Kidney epithelial cell (primary cell): ENCODE results near the gene ARHGAP22. TPM values are rescaled to one million over a fixed set of nuclear protein-coding genes. Genes with fewer than 3 reads are reported as not detected.

Experiments used
- DNase-seq: peaks from one replicate; pipeline ENCODE4 v3.0.0-alpha.2; 2010; ENCODE audit warnings: low read depth
- H3K27me3 ChIP-seq: 2 replicates; pipeline ENCODE4 v1.6.0; 2011; ENCODE audit warnings: low read length; ENCODE audit not compliant: control insufficient read depth, insufficient read depth
- H3K36me3 ChIP-seq: 2 replicates; pipeline ENCODE4 v1.5.1; 2011; ENCODE audit warnings: low read length; ENCODE audit not compliant: control insufficient read depth, insufficient read depth
- H3K4me3 ChIP-seq: 2 replicates; pipeline ENCODE4 v1.5.1; 2011; ENCODE audit warnings: low read depth, mild to moderate bottlenecking, control low read depth, low read length
- CTCF ChIP-seq: IDR thresholded peaks from 2 replicates; pipeline ENCODE4 v1.5.1; 2011; ENCODE audit warnings: mild to moderate bottlenecking, moderate library complexity, low read length, control low read depth, inconsistent platforms; ENCODE audit not compliant: insufficient read depth, poor library complexity, severe bottlenecking
- total RNA-seq: library from RNA; depleted of rRNA; stranded (reverse); fragments of >200 nt; gene quantifications from 2 replicates; pipeline ENCODE4 v1.2.3, GENCODE V29; 2015

ARHGAP22 gene
- total RNA-seq, 1 donor from 2014 or later, result 7.0 TPM

- Histone ChIP-seq H3K27me3 (no peaks in the 10 kb centered on the region), H3K4me3 (no peak overlapping the region), H3K36me3 (no peaks in the 10 kb centered on the region)
- no peak for DNase-seq
- no peak for TF ChIP-seq CTCF
These were observed 158.1 kb downstream of the ARHGAP22 start for GRCh38 chr10:48446785-48447184.

- no peak overlapping the region for H3K4me3 ChIP-seq
- H3K36me3 ChIP-seq, result no peaks in the 10 kb centered on the region
- no peaks in the 10 kb centered on the region for H3K27me3 ChIP-seq
- TF ChIP-seq CTCF, result no peak
- DNase-seq, result no peak
These were observed 158.9 kb downstream of the ARHGAP22 start for GRCh38 chr10:48445932-48446331.

GRCh38 chr10:48444861-48445841 is 159.7 kb downstream of the ARHGAP22 start:
- TF ChIP-seq CTCF, result peak; percentile 45
- DNase-seq, result no peak

GRCh38 chr10:48444266-48444665 is 160.6 kb downstream of the ARHGAP22 start:
- TF ChIP-seq CTCF, result peak; percentile 36
- DNase-seq, result no peak
- Histone ChIP-seq H3K27me3 (no peaks in the 10 kb centered on the region), H3K4me3 (no peak overlapping the region), H3K36me3 (no peaks in the 10 kb centered on the region)

More at GRCh38 chr10:48444861-48445841, 159.7 kb downstream of the ARHGAP22 start:
- Histone ChIP-seq H3K4me3 (no peak overlapping the region), H3K27me3 (no peaks in the 10 kb centered on the region), H3K36me3 (no peaks in the 10 kb centered on the region)

GRCh38 chr10:48442809-48443177 is 162.1 kb downstream of the ARHGAP22 start:
- H3K4me3 ChIP-seq, result no peak overlapping the region
- TF ChIP-seq CTCF, result no peak
- H3K36me3 ChIP-seq, result no peaks in the 10 kb centered on the region
- no peaks in the 10 kb centered on the region for H3K27me3 ChIP-seq
- no peak for DNase-seq
